ENCODE data around the gene SECISBP2.

The SECISBP2 gene

DNA sequence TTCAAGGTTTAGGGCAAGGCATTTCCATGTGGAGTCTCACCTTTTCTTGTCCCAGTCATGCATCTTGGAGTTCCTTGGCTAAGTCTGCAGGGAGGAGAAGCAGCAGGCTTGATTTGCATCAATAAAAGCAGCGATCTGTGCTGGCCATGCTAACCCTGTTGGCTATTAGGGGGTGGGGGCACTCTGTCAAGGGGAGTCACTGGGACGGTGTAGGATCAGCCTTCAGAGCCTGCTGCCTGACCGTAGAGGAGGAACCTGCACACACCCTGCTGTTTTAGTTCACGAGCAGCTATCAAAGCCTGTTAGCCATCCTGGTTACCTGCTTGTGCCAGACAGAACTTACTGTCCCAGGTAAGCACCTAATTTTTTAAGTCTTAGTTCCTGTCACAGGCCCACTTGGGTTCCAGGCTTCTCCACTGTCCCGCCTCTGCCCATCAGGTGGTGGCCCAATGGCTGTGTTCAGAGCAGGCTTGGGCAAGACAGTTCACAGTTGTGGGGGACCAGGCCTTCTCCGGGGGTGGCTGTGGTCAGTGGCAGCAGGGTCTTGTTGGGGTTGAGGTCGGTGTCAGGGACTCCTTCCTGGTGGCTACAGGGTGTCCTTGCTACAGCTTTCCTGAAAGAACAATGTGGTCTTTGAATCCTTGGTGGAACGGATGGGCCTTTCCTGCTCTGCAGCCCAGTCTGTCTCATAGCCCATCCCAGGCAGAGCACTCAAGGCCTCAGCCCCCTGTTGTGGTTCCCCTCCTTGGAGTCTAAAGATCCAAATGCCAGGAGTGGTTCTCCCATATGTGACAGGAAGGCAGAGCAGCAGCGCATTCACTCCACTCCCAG is 43.7 kb downstream of the SECISBP2 start:
- TF ChIP-seq, protein P1, sequence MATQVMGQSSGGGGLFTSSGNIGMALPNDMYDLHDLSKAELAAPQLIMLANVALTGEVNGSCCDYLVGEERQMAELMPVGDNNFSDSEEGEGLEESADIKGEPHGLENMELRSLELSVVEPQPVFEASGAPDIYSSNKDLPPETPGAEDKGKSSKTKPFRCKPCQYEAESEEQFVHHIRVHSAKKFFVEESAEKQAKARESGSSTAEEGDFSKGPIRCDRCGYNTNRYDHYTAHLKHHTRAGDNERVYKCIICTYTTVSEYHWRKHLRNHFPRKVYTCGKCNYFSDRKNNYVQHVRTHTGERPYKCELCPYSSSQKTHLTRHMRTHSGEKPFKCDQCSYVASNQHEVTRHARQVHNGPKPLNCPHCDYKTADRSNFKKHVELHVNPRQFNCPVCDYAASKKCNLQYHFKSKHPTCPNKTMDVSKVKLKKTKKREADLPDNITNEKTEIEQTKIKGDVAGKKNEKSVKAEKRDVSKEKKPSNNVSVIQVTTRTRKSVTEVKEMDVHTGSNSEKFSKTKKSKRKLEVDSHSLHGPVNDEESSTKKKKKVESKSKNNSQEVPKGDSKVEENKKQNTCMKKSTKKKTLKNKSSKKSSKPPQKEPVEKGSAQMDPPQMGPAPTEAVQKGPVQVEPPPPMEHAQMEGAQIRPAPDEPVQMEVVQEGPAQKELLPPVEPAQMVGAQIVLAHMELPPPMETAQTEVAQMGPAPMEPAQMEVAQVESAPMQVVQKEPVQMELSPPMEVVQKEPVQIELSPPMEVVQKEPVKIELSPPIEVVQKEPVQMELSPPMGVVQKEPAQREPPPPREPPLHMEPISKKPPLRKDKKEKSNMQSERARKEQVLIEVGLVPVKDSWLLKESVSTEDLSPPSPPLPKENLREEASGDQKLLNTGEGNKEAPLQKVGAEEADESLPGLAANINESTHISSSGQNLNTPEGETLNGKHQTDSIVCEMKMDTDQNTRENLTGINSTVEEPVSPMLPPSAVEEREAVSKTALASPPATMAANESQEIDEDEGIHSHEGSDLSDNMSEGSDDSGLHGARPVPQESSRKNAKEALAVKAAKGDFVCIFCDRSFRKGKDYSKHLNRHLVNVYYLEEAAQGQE (IDR thresholded peaks at IDR 0.05; ENCODE audit: low read depth) = no peak
- TF ChIP-seq CEBPB (IDR thresholded peaks at IDR 0.05) = no peak
- TF ChIP-seq, protein P2, sequence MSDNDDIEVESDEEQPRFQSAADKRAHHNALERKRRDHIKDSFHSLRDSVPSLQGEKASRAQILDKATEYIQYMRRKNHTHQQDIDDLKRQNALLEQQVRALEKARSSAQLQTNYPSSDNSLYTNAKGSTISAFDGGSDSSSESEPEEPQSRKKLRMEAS (IDR thresholded peaks at IDR 0.05) = no peak
- TF ChIP-seq NFIC (IDR thresholded peaks at IDR 0.05) = no peak
- no peak for TF ChIP-seq EP300 (IDR thresholded peaks at IDR 0.05; ENCODE audit: borderline replicate concordance)
- no peak for TF ChIP-seq EGR1 (IDR thresholded peaks at IDR 0.05)
- TF ChIP-seq ZBTB7A (IDR thresholded peaks at IDR 0.05; ENCODE audit: low read depth) = no peak
- TF ChIP-seq CREB1 (IDR thresholded peaks at IDR 0.05; ENCODE audit: low read depth) = no peak
- no peak for TF ChIP-seq YY1 (IDR thresholded peaks at IDR 0.05; ENCODE audit: low read depth)
- TF ChIP-seq TAF1 (IDR thresholded peaks at IDR 0.05; ENCODE audit: low read depth) = no peak
- no peak for TF ChIP-seq RAD21 (IDR thresholded peaks at IDR 0.05; ENCODE audit: low read depth)
- no peak for TF ChIP-seq TCF12 (IDR thresholded peaks at IDR 0.05; ENCODE audit: low read depth)
- TF ChIP-seq FOXM1 (IDR thresholded peaks at IDR 0.05; ENCODE audit: borderline replicate concordance, low read depth) = no peak
- TF ChIP-seq, protein P3, sequence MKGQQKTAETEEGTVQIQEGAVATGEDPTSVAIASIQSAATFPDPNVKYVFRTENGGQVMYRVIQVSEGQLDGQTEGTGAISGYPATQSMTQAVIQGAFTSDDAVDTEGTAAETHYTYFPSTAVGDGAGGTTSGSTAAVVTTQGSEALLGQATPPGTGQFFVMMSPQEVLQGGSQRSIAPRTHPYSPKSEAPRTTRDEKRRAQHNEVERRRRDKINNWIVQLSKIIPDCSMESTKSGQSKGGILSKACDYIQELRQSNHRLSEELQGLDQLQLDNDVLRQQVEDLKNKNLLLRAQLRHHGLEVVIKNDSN (IDR thresholded peaks at IDR 0.05) = no peak
- TF ChIP-seq TEAD4 (IDR thresholded peaks at IDR 0.05) = no peak

DNA sequence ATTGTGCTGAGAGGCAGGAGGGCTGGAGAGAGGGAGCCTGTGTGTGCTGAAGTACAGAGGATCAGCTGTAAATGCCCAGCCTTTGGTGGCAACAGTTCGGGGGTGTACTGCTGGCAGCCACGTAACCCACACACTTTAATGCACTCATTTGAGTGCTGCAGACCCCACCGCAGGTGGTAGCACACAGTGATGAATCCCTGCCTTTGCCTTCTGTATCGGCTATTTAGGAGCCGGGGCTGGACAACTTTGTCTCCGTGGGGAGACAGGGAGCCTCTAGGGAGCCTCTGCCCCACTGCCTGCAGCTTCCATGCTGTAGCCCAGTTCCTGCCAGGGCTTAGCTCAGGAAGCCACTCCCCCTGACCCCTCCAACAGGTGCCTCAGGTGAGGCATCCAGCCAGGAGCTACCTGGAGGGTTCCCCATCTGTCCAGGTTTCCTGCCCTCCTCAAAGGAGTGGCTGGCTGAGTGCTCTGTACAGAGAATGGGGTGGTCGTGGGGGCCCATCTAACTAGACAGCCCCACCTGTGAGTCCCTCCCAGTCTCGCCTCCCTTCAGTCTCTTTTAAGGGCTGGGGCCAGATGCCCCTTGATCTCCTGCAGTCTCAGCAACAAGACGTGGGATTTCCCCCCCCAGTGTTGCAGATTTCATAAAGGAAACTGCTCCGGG is 44.5 kb downstream of the SECISBP2 start:
- no peak for TF ChIP-seq NFIC (IDR thresholded peaks at IDR 0.05)

DNA sequence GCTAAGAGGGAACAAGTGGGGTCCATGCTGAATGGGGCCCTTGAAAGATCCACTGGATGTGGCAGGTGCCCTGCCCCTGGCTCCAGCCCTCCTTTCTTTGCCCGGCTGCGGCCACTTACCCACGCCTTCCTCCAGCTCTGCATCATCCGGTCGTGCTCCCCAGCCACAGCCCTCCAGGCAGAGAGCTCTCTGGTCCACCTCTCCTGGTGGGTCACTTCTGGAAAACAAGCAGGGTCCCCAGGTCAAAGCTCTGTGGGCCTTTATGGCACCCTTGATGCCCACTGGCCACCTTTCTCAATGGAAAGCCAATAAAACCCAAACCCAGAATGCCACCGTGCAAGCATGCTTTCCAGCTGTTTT is 45.0 kb downstream of the SECISBP2 start:
- TF ChIP-seq TEAD4 (IDR thresholded peaks at IDR 0.05) (no peak), TAF1 (IDR thresholded peaks at IDR 0.05; ENCODE audit: low read depth) (no peak), EP300 (IDR thresholded peaks at IDR 0.05; ENCODE audit: borderline replicate concordance) (no peak), YY1 (IDR thresholded peaks at IDR 0.05; ENCODE audit: low read depth) (no peak), TCF12 (IDR thresholded peaks at IDR 0.05; ENCODE audit: low read depth) (no peak), ZBTB7A (IDR thresholded peaks at IDR 0.05; ENCODE audit: low read depth) (no peak)
- TF ChIP-seq, protein P2 (IDR thresholded peaks at IDR 0.05) = no peak

DNA sequence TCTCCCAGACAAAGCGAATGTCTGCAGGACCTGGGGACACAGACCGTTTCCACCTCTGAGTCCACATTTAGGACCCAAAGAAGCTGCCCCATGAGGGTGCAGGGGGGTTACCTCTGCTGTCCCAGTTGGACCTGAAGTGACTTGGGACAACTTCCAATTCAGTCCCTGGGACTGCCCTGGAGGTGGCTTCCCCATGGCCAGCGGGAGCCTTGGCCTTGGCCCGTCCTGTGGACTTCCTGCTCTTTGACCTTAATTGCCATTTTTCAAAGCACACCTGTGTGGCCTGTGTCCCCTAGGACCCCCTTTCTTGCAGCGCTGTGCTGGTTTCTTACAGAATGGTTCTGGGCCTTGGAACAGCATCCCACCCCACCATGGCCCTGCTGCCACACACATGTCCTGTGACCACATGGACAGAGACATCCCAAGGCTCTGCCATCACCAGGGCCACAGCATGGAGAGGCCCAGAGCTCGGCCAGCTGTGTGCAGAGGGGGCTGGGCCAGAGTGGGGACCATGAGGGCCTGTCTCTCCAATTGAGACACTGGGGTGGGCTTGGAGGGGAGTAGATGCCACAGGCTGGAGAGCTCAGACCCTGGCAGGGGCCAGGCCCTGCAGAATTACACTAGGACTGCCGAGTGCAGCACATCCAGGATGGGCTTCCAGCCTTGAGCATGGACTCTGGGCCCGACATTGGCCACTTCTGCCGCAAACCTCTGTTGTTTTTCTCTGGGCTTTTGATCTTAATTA is 45.8 kb downstream of the SECISBP2 start:
- TF ChIP-seq FOXM1 (IDR thresholded peaks at IDR 0.05; ENCODE audit: borderline replicate concordance, low read depth) = no peak
- TF ChIP-seq, protein P2 (IDR thresholded peaks at IDR 0.05) = no peak

DNA sequence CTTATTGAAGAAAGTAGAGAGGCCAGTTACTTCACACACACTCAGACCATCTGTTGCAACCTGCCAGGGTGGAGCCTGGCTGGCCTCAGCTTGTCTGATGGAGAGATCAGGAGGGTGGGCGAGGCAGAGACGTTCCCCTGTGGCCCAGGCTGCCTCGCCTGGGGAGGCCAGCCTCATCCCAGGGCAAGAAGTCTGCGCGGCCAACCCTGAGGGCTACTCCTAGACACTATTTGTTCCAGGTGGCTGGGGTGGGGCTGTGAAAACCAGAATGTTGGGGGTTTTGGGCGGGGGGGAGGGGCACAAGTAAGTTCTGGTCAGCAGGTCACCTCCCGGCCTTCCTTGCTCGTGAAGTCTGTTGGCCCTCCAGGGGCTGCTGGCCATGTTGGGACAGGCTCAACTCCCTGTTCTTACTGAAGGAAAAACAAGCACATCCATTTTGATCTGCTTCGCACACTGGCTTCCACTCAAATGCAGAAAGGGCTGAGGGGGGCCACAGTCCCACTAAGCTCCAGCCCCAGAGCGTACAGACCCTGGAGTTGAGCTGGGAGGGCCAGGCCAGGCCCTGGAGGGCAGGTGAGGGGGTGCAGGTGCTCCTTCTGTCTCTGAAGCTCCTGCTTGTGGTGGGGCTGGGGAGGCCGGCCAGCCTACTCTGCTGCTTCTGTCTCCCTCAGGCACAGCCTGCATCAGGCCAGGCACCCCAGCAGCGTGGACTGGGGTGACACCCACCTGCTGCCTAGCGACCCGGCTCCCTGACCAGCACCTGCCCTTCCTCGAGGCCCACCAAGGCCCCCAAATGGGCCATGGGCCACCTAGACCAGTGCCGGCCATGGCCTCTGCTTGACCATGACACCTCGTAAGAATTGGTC is 46.6 kb downstream of the SECISBP2 start:
- TF ChIP-seq, protein P2 (IDR thresholded peaks at IDR 0.05) = no peak
- TF ChIP-seq FOXM1 (IDR thresholded peaks at IDR 0.05; ENCODE audit: borderline replicate concordance, low read depth) (no peak), ZBTB7A (IDR thresholded peaks at IDR 0.05; ENCODE audit: low read depth) (no peak), CREB1 (IDR thresholded peaks at IDR 0.05; ENCODE audit: low read depth) (no peak), RAD21 (IDR thresholded peaks at IDR 0.05; ENCODE audit: low read depth) (no peak), NFIC (IDR thresholded peaks at IDR 0.05) (no peak), YY1 (IDR thresholded peaks at IDR 0.05; ENCODE audit: low read depth) (no peak), EP300 (IDR thresholded peaks at IDR 0.05; ENCODE audit: borderline replicate concordance) (no peak), TCF12 (IDR thresholded peaks at IDR 0.05; ENCODE audit: low read depth) (no peak), TEAD4 (IDR thresholded peaks at IDR 0.05) (no peak), TAF1 (IDR thresholded peaks at IDR 0.05; ENCODE audit: low read depth) (no peak), EGR1 (IDR thresholded peaks at IDR 0.05) (no peak), CEBPB (IDR thresholded peaks at IDR 0.05) (no peak)
- TF ChIP-seq, protein P3 (IDR thresholded peaks at IDR 0.05) = no peak
- TF ChIP-seq, protein P1 (IDR thresholded peaks at IDR 0.05; ENCODE audit: low read depth) = no peak

All from Ishikawa (cell line).